OCI-LY1 (cell line): Measurements from ENCODE around the gene GBX1.
A peak's percentile ranks its signal among the peaks of the same experiment; 100 is the strongest.

Experiments
- H2AFZ ChIP-seq: fragments of 200-600 bp; sonication (generic), shearing (Covaris generic); 2 replicates; pipeline ENCODE4 v1.6.0; 2014; ENCODE audit warnings: antibody characterized with exemption, mild to moderate bottlenecking, low read length
- H3F3A ChIP-seq: fragments of 200-600 bp; sonication (generic), shearing (Covaris generic); 2 replicates; pipeline ENCODE4 v1.6.0; 2014; ENCODE audit warnings: mild to moderate bottlenecking, antibody characterized with exemption, low read length, moderate library complexity; ENCODE audit not compliant: insufficient read depth
- H3K27ac ChIP-seq: fragments of 200-600 bp; sonication (generic); 2 replicates; pipeline ENCODE4 v1.5.1; 2014; ENCODE audit warnings: low read length, mixed run types, mild to moderate bottlenecking, low read depth; ENCODE audit not compliant: poor library complexity, severe bottlenecking
- H3K27me3 ChIP-seq: fragments of 200-600 bp; sonication (generic); 2 replicates; pipeline ENCODE4 v1.6.0; 2014; ENCODE audit warnings: antibody characterized with exemption, mild to moderate bottlenecking, low read length, moderate library complexity; ENCODE audit not compliant: insufficient read depth
- H3K36me3 ChIP-seq: fragments of 200-600 bp; sonication (generic); 2 replicates; pipeline ENCODE4 v1.6.1; 2014; ENCODE audit warnings: mild to moderate bottlenecking, antibody characterized with exemption, low read length, moderate library complexity, mixed read lengths; ENCODE audit not compliant: insufficient read depth
- H3K4me1 ChIP-seq: fragments of 200-600 bp; sonication (generic); 2 replicates; pipeline ENCODE4 v1.5.1; 2014; ENCODE audit warnings: mild to moderate bottlenecking, low read length, moderate library complexity; ENCODE audit not compliant: insufficient read depth, severe bottlenecking
- H3K4me2 ChIP-seq: fragments of 200-600 bp; sonication (generic), shearing (Covaris generic); 2 replicates; pipeline ENCODE4 v1.6.1; 2014; ENCODE audit warnings: low read length
- H3K4me3 ChIP-seq: fragments of 200-600 bp; sonication (generic); 2 replicates; pipeline ENCODE4 v1.5.1; 2014; ENCODE audit warnings: low read length, low read depth, mild to moderate bottlenecking, mixed read lengths; ENCODE audit not compliant: poor library complexity, severe bottlenecking
- H3K79me2 ChIP-seq: fragments of 200-600 bp; shearing (Covaris generic); 2 replicates; pipeline ENCODE4 v1.6.1; 2016; ENCODE audit warnings: mixed run types, low read length, mixed read lengths; ENCODE audit not compliant: insufficient read depth
- H3K9ac ChIP-seq: fragments of 200-600 bp; sonication (generic), shearing (Covaris generic); 2 replicates; pipeline ENCODE4 v1.6.1; 2014; ENCODE audit warnings: mild to moderate bottlenecking, low read length, mixed read lengths
- H3K9me2 ChIP-seq: fragments of 200-600 bp; sonication (generic), shearing (Covaris generic); 2 replicates; pipeline ENCODE4 v1.6.1; 2014; ENCODE audit warnings: low read depth, mild to moderate bottlenecking, low read length, mixed read lengths
- H3K9me3 ChIP-seq: fragments of 200-600 bp; shearing (Covaris generic); 2 replicates; pipeline ENCODE4 v1.6.1; 2014; ENCODE audit warnings: low read length, mixed read lengths
- H4K20me1 ChIP-seq: fragments of 200-600 bp; sonication (generic), shearing (Covaris generic); 2 replicates; pipeline ENCODE4 v1.6.0; 2016; ENCODE audit warnings: mild to moderate bottlenecking, low read length; ENCODE audit not compliant: insufficient read depth
- EZH2 ChIP-seq: fragments of 200-600 bp; sonication (generic), shearing (Covaris generic); IDR thresholded peaks from 2 replicates; pipeline ENCODE4 v1.8.0; 2017; ENCODE audit warnings: borderline replicate concordance, mixed run types, mild to moderate bottlenecking, antibody characterized with exemption, low read length, moderate library complexity, mixed read lengths
- TF ChIP-seq, protein P1 (sequence below): fragments of 200-600 bp; sonication (generic), shearing (Covaris generic); IDR thresholded peaks from 2 replicates; pipeline ENCODE4 v1.5.1; 2017; ENCODE audit warnings: mild to moderate bottlenecking, antibody characterized with exemption, low read length, moderate library complexity, mixed read lengths

Gene GBX1

GRCh38 chr7:151114151-151115090 lies 53.1 kb downstream of the GBX1 start:
- Histone ChIP-seq H3K4me1 (peaks cover 9% of the 10 kb centered on the region), H3K9me3 (no peaks in the 10 kb centered on the region), H3F3A (no peaks in the 10 kb centered on the region), H3K79me2 (no peaks in the 10 kb centered on the region), H3K9me2 (no peaks in the 10 kb centered on the region), H3K36me3 (no peaks in the 10 kb centered on the region), H3K9ac (no peak overlapping the region), H3K4me2 (no peak overlapping the region), H2AFZ (no peak overlapping the region), H4K20me1 (no peaks in the 10 kb centered on the region), H3K4me3 (no peak overlapping the region), H3K27ac (no peak overlapping the region), H3K27me3 (peaks cover 8% of the 10 kb centered on the region; the same call in 1 of the 2 replicates)
- TF ChIP-seq EZH2, result no peak
- TF ChIP-seq, protein P1, sequence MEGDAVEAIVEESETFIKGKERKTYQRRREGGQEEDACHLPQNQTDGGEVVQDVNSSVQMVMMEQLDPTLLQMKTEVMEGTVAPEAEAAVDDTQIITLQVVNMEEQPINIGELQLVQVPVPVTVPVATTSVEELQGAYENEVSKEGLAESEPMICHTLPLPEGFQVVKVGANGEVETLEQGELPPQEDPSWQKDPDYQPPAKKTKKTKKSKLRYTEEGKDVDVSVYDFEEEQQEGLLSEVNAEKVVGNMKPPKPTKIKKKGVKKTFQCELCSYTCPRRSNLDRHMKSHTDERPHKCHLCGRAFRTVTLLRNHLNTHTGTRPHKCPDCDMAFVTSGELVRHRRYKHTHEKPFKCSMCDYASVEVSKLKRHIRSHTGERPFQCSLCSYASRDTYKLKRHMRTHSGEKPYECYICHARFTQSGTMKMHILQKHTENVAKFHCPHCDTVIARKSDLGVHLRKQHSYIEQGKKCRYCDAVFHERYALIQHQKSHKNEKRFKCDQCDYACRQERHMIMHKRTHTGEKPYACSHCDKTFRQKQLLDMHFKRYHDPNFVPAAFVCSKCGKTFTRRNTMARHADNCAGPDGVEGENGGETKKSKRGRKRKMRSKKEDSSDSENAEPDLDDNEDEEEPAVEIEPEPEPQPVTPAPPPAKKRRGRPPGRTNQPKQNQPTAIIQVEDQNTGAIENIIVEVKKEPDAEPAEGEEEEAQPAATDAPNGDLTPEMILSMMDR, result no peak

- H3K9ac ChIP-seq, result no peak overlapping the region
- no peaks in the 10 kb centered on the region for H4K20me1 ChIP-seq
- H3K27ac ChIP-seq, result no peak overlapping the region
- H3K4me3 ChIP-seq, result no peak overlapping the region
- no peak for TF ChIP-seq EZH2
- TF ChIP-seq, protein P1, result no peak
- no peaks in the 10 kb centered on the region for H3K9me3 ChIP-seq
- peaks cover 9% of the 10 kb centered on the region; the same call in 1 of the 2 replicates for H3K27me3 ChIP-seq
- H3K4me2 ChIP-seq, result no peak overlapping the region
- H3K4me1 ChIP-seq, result peaks cover 9% of the 10 kb centered on the region
- H3K79me2 ChIP-seq, result no peaks in the 10 kb centered on the region
- H2AFZ ChIP-seq, result no peak overlapping the region
- H3K9me2 ChIP-seq, result no peaks in the 10 kb centered on the region
- H3F3A ChIP-seq, result no peaks in the 10 kb centered on the region
- no peaks in the 10 kb centered on the region for H3K36me3 ChIP-seq
These were observed 53.9 kb downstream of the GBX1 start for GRCh38 chr7:151113344-151114150.

GRCh38 chr7:151110941-151111645 lies 56.4 kb downstream of the GBX1 start:
- no peaks in the 10 kb centered on the region for H3K4me1 ChIP-seq
- no peaks in the 10 kb centered on the region for H3K79me2 ChIP-seq
- no peaks in the 10 kb centered on the region for H3F3A ChIP-seq
- no peak for TF ChIP-seq EZH2
- TF ChIP-seq, protein P1, result peak; percentile 90
- no peak overlapping the region for H3K4me2 ChIP-seq
- no peaks in the 10 kb centered on the region for H3K36me3 ChIP-seq
- H3K27me3 ChIP-seq, result peaks cover 9% of the 10 kb centered on the region; the same call in 1 of the 2 replicates
- H3K9me3 ChIP-seq, result no peaks in the 10 kb centered on the region
- H3K9ac ChIP-seq, result no peak overlapping the region
- no peaks in the 10 kb centered on the region for H4K20me1 ChIP-seq
- H3K9me2 ChIP-seq, result no peaks in the 10 kb centered on the region
- H3K27ac ChIP-seq, result no peak overlapping the region
- H2AFZ ChIP-seq, result no peak overlapping the region
- no peak overlapping the region for H3K4me3 ChIP-seq
